Germinal center (tissue), 1 donor: ENCODE measurements around the gene FHIP1B.

ENCODE experiments used
- DNase-seq: peaks from one replicate; pipeline ENCODE4 v3.0.0; 2012; ENCODE audit warnings: mixed read lengths, low spot score

Gene FHIP1B

GRCh38 chr11:6200975-6201374 lies 33.5 kb downstream of the FHIP1B start:
- DNase-seq: no peak

GRCh38 chr11:6199174-6199810 lies 35.1 kb downstream of the FHIP1B start, which contains the start of gene OR52W1:
TSS of gene OR52W1 (plus strand) at chr11:6199224. CDS start at chr11:6199224, 0 bp downstream.
- DNase-seq: no peak

DNA sequence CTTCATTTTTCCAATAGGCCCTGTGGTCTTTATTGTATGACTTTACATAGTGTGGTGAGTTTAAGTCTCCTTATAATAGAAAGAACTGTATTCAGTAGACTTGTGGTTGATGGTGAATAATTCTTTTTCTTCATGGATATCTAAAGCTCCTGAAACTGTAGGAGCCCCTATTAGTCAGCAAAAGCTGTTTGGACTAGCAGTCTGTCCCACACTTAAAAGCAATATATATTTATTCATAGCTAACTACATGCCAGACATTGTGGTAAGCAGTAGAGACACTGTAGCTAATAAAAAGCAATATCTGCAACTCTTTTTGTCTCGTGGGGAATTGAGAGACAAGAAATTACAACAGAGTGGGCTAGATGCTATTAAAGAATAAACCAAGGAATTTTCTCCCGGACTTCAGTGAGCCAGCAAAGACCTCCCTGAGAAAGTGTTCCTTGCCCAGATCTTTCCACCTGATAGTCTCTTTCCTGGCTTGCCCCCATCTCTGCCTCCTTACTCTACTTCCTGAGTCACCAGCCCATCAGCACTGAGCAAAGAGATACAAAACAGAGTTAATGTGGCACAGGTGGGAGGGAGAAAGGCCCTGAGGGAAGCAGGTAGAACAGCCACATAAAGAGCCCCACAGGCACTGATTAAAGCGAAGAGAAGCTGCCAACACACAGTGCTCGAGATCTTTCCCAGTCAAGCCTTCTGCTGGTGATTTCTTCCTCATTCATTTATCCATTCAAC lies 36.8 kb downstream of the FHIP1B start:
- DNase-seq: no peak

GRCh38 chr11:6196396-6196795 lies 38.0 kb downstream of the FHIP1B start:
- no peak for DNase-seq

- no peak for DNase-seq
Measured at GRCh38 chr11:6194065-6194581, 40.3 kb downstream of the FHIP1B start.

- no peak for DNase-seq
Measured at GRCh38 chr11:6191742-6192141, 42.7 kb downstream of the FHIP1B start.

- no peak for DNase-seq
Measured at GRCh38 chr11:6175440-6175839, 59.0 kb downstream of the FHIP1B start.

DNA sequence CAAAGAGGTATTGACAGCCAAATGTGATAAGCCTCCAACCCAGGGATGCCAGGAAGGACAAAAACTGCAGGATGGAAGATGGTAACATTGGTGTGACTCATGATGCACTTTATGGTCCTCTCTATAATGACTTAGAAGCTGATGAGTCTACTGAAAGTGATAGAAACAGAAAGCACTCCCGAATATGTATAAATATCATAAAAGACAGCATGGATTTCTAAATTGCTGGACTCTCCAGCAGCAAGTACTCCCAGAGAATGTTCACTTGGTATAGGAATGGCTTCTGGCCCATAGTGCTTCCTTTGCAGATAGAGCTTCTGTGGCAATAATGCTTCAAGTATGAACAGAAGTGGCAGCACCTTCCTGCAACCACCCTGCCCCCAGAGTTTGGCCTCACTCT lies 64.2 kb downstream of the FHIP1B start, which contains the start of gene OR52B2:
Gene OR52B2 (minus strand): TSS at position 101 of the 400 bp plus-strand sequence. CDS start 0 bp downstream, at position 101.
- DNase-seq: no peak
